COLO668 (cell line): Measurements from ENCODE around the gene TSPYL2.
A peak's percentile ranks its signal among the peaks of the same experiment; 100 is the strongest.

Experiments used
- DNase-seq: peaks from one replicate; lab custom pipeline; 2025; ENCODE audit not compliant: unreplicated experiment; lab: John Stamatoyannopoulos, UW

TSPYL2 gene

GRCh38 chrX:53080628-53081580 lies 1.3 kb upstream of the TSPYL2 start:
- DNase-seq = no peak

- no peak for DNase-seq
Observed at GRCh38 chrX:53082773-53083616, 828 bp downstream of the TSPYL2 start.

- DNase-seq = no peak
Observed at GRCh38 chrX:53084043-53084570, 1.9 kb downstream of the TSPYL2 start.

- no peak for DNase-seq
Observed at GRCh38 chrX:53084863-53085262, 2.7 kb downstream of the TSPYL2 start.

GRCh38 chrX:53085661-53086229 lies 3.6 kb downstream of the TSPYL2 start:
- DNase-seq = no peak

GRCh38 chrX:53086464-53086863 lies 4.3 kb downstream of the TSPYL2 start:
- DNase-seq = no peak

- DNase-seq = no peak
Observed at GRCh38 chrX:53087388-53087831, 5.2 kb downstream of the TSPYL2 start.

- DNase-seq = peak; percentile 21
Observed at GRCh38 chrX:53088136-53088974, 6.2 kb downstream of the TSPYL2 start.

GRCh38 chrX:53089224-53089842 lies 7.2 kb downstream of the TSPYL2 start:
- DNase-seq = peak; percentile 35

GRCh38 chrX:53089925-53090324 lies 7.8 kb downstream of the TSPYL2 start:
- no peak for DNase-seq

- no peak for DNase-seq
Observed at GRCh38 chrX:53091354-53091753, 9.2 kb downstream of the TSPYL2 start.

GRCh38 chrX:53093177-53093655 lies 11.0 kb downstream of the TSPYL2 start:
- peak; percentile 85 for DNase-seq

- peak; percentile 87 for DNase-seq
Observed at GRCh38 chrX:53093748-53094581, 11.8 kb downstream of the TSPYL2 start, which contains the start of gene KANTR. Gene KANTR (plus strand): TSS chrX:53094142. CDS start chrX:53124273, 30,131 bp downstream.

- DNase-seq = no peak
Observed at GRCh38 chrX:53094582-53094905, 12.4 kb downstream of the TSPYL2 start.

- no peak for DNase-seq
Observed at GRCh38 chrX:53095796-53096195, 13.6 kb downstream of the TSPYL2 start.

GRCh38 chrX:53114864-53115549 lies 32.8 kb downstream of the TSPYL2 start:
- no peak for DNase-seq

- no peak for DNase-seq
Observed at GRCh38 chrX:53115550-53115874, 33.3 kb downstream of the TSPYL2 start.

GRCh38 chrX:53116101-53116500 lies 33.9 kb downstream of the TSPYL2 start:
- DNase-seq = no peak
